A673 (cell line): Measurements from ENCODE around the gene NF1. TPM values are rescaled to one million over a fixed set of nuclear protein-coding genes. Genes with fewer than 3 reads are reported as not detected.
"Not testable (repeated sequence)": the region's sequence is repeated elsewhere in the genome, so short reads cannot be mapped to it uniquely, and the experiment has no call there.

Experiments used
- BruUV-seq: library from RNA; stranded (reverse); fragments of 400-500 nt; replicated peaks from 2 replicates; lab custom pipeline; 2021; lab: Mats Ljungman, UMichigan
- CTCF ChIA-PET: fragments of 300-600 bp; sonication (Branson Sonifier 250); formaldehyde crosslinking; loops from one replicate; lab custom pipeline; 2022; ENCODE audit warnings: antibody characterized with exemption; lab: Charles Lee
- POLR2A ChIA-PET: fragments of 300-600 bp; sonication (Branson Sonifier 250); formaldehyde crosslinking; loops from one replicate; lab custom pipeline; 2022; ENCODE audit warnings: antibody characterized with exemption; ENCODE audit not compliant: low non-redundant PET; lab: Charles Lee
- DNase-seq: peaks from one replicate; pipeline ENCODE4 v3.0.0-alpha.2; 2015; ENCODE audit warnings: low spot score
- H3K27ac ChIP-seq: fragments of 200-600 bp; sonication (generic); 2 replicates; pipeline ENCODE4 v1.5.1; 2016; ENCODE audit warnings: mixed run types, low read depth, mild to moderate bottlenecking, mixed read lengths, antibody characterized with exemption, low read length; ENCODE audit not compliant: poor library complexity, severe bottlenecking
- H3K27me3 ChIP-seq: fragments of 200-600 bp; sonication (generic); replicated peaks from 2 replicates; pipeline ENCODE4 v1.6.1; 2017; ENCODE audit warnings: mixed run types, low read depth, mild to moderate bottlenecking, mixed read lengths, antibody characterized with exemption, low read length; ENCODE audit not compliant: insufficient read depth, poor library complexity
- H3K36me3 ChIP-seq: fragments of 200-600 bp; sonication (generic); 2 replicates; pipeline ENCODE4 v1.6.1; 2016; ENCODE audit warnings: mixed run types, mild to moderate bottlenecking, mixed read lengths, antibody characterized with exemption, low read length; ENCODE audit not compliant: insufficient read depth, poor library complexity, severe bottlenecking
- H3K4me1 ChIP-seq: fragments of 200-600 bp; sonication (generic); 2 replicates; pipeline ENCODE4 v1.6.1; 2017; ENCODE audit warnings: mixed run types, mild to moderate bottlenecking, mixed read lengths, antibody characterized with exemption, low read length; ENCODE audit not compliant: insufficient read depth, poor library complexity, severe bottlenecking
- H3K4me3 ChIP-seq: fragments of 200-600 bp; sonication (generic); 2 replicates; pipeline ENCODE4 v1.5.1; 2016; ENCODE audit warnings: low read depth, mixed run types, mild to moderate bottlenecking, mixed read lengths, low read length; ENCODE audit not compliant: poor library complexity, severe bottlenecking
- H3K9me3 ChIP-seq: fragments of 200-600 bp; sonication (generic); 2 replicates; pipeline ENCODE4 v1.6.1; 2016; ENCODE audit warnings: mixed run types, low read depth, mild to moderate bottlenecking, mixed read lengths, antibody characterized with exemption, low read length; ENCODE audit not compliant: poor library complexity, severe bottlenecking
- CTCF ChIP-seq: fragments of 300-800, 200-600 bp; sonication (generic); conservative IDR thresholded peaks from 2 replicates; pipeline ENCODE4 v1.5.1; 2017; ENCODE audit warnings: low read depth, mild to moderate bottlenecking, antibody characterized with exemption, low read length, moderate library complexity, mixed read lengths
- EZH2 ChIP-seq: fragments of 200-600 bp; sonication (generic); IDR thresholded peaks from 2 replicates; pipeline ENCODE4 v1.6.1; 2017; ENCODE audit warnings: borderline replicate concordance, low read depth, mild to moderate bottlenecking, mixed read lengths, antibody characterized with exemption, low read length; ENCODE audit not compliant: poor library complexity, severe bottlenecking
- intact Hi-C: fragments of 100-400 bp; cut with micrococcal nuclease; formaldehyde crosslinking; loops from one replicate; pipeline ENCODE4 v1.10.0; 2022; ENCODE audit not compliant: unreplicated experiment
- total RNA-seq: library from RNA; stranded (reverse); gene quantifications from 2 replicates; pipeline ENCODE4 v1.2.3, GENCODE V29; 2021

NF1 gene
- total RNA-seq, 1 experiment from 2014 or later = 32.1 TPM

- TF ChIP-seq EZH2 (no peak), CTCF (0 out of 2 replicates have a peak, but pooled peaks have one; percentile 14)
- no TSS peak for BruUV-seq
- Histone ChIP-seq H3K27ac (no peak overlapping the region), H3K36me3 (no peaks in the 10 kb centered on the region), H3K9me3 (no peaks in the 10 kb centered on the region), H3K4me3 (no peak overlapping the region), H3K27me3 (no peaks in the 10 kb centered on the region), H3K4me1 (no peaks in the 10 kb centered on the region)
- intact Hi-C loops = no loop called here
- no peak for DNase-seq
- ChIA-PET POLR2A (no interaction called here), CTCF (no interaction called here)
Observed at GRCh38 chr17:31378638-31379037, 283.9 kb downstream of the NF1 start.

- no peak overlapping the region for H3K27ac ChIP-seq
- no peaks in the 10 kb centered on the region for H3K9me3 ChIP-seq
- POLR2A ChIA-PET = no interaction called here
- CTCF ChIA-PET = no interaction called here
- H3K4me3 ChIP-seq = no peak overlapping the region
- TF ChIP-seq EZH2 = no peak
- TF ChIP-seq CTCF = no peak
- intact Hi-C loops = no loop called here
- H3K4me1 ChIP-seq = no peaks in the 10 kb centered on the region
- DNase-seq = no peak
- no TSS peak for BruUV-seq
- no peaks in the 10 kb centered on the region for H3K36me3 ChIP-seq
- H3K27me3 ChIP-seq = no peaks in the 10 kb centered on the region
Observed at GRCh38 chr17:31379597-31380205, 284.9 kb downstream of the NF1 start.

DNA sequence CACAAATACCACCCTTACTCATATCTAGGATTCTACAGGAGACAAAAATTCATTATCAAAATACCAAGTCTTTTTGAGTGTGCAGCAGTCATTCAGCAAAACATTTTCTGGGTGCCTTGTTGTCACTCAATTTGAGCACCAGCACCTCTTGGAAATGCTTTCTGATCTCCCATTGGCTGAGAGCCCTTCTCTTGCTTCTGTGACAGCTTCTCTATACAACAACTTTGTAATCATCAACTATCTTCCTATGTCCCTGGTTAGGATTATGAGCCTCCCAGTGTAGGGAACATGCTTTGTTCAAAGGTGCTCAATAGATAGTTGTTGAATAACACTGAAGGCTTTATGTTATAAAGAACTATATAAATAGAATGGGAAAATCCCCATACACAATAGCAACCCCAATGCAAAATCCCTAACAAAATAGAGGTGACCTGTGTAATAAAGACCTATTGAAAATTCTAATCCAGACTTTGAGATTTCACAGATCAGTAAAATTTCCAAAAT is 286.4 kb downstream of the NF1 start:
- TF ChIP-seq CTCF (no peak), EZH2 (no peak)
- Histone ChIP-seq H3K4me3 (no peak overlapping the region), H3K36me3 (no peaks in the 10 kb centered on the region), H3K27me3 (no peaks in the 10 kb centered on the region), H3K9me3 (no peaks in the 10 kb centered on the region), H3K4me1 (no peaks in the 10 kb centered on the region), H3K27ac (no peak overlapping the region)
- ChIA-PET POLR2A (no interaction called here), CTCF (no interaction called here)
- intact Hi-C loops = no loop called here
- no peak for DNase-seq
- BruUV-seq = no TSS peak

DNA sequence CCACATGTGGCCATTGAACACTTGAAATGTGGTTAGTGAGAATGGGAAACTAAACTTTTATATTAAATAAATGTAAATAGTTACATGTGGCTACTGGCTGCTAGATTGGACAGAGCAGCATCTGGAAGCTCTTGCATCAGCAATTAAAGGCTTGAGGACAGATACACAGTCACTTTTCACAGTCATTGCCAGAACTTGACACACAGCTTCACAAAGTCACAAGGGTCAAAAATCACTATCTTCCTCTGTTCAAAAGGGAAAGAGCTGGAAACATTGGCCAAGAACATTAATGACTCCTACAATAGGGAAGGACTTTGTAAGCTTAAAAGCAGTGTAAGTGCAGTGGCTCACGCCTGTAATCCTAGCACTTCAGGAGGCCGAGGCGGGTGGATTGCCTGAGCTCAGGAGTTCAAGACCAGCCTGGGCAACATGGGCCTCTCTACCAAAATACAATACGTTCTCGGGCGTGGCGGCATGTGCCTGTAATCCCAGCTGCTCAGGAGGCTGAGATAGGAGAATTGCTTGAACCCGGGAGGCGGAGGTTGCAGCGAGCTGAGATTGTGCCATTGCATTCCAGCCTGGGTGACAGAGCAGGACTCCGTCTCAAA is 288.0 kb downstream of the NF1 start:
- H3K9me3 ChIP-seq, CTCF ChIA-PET, H3K4me1 ChIP-seq, BruUV-seq, H3K27ac ChIP-seq, H3K4me3 ChIP-seq, H3K36me3 ChIP-seq, DNase-seq, H3K27me3 ChIP-seq, intact Hi-C loops: not testable (repeated sequence)
- POLR2A ChIA-PET = interaction anchor here (0.6 kb wide), 1 partner anchor 77 kb away, joined by 3 read pairs; no protein-coding TSS in a partner anchor

- DNase-seq, H3K4me1 ChIP-seq, H3K36me3 ChIP-seq, H3K9me3 ChIP-seq, H3K4me3 ChIP-seq, H3K27me3 ChIP-seq, POLR2A ChIA-PET, intact Hi-C loops, H3K27ac ChIP-seq, BruUV-seq, CTCF ChIA-PET: not testable (repeated sequence)
Observed at GRCh38 chr17:31383488-31383887, 288.7 kb downstream of the NF1 start.
